ENCODE results near the gene SUCO.

The SUCO gene

DNA sequence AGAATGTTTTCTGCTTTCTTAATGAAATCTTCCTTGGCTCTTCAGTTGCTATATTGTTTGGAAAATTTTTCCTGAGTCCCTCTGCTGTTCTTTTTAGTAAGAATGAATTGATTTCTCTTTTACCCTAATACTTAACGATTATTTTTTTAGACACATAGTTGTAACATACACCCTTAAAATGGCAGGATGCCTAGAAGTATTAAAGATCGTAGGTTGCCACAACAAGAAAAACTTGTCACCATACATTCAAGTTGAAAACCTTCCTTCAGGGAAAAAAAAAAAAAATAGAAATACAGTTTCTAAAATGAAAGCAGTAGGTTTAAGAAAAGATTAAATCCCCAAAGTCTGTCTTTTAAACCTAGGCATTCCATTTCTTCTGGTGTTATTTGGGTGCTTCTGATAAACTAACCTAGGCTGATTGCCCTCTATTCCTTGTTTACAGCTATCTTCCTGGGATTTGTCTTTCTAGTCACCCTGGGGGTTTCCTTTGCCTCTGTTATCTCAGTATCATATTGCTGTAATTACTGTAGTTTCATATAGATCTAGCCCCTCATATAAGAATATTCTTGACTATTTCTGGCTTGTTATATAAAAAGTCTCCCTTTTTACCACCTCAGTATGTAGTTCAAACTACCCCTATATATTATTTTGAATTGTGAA lies 16.8 kb downstream of the SUCO start:
- TF ChIP-seq, protein P1, sequence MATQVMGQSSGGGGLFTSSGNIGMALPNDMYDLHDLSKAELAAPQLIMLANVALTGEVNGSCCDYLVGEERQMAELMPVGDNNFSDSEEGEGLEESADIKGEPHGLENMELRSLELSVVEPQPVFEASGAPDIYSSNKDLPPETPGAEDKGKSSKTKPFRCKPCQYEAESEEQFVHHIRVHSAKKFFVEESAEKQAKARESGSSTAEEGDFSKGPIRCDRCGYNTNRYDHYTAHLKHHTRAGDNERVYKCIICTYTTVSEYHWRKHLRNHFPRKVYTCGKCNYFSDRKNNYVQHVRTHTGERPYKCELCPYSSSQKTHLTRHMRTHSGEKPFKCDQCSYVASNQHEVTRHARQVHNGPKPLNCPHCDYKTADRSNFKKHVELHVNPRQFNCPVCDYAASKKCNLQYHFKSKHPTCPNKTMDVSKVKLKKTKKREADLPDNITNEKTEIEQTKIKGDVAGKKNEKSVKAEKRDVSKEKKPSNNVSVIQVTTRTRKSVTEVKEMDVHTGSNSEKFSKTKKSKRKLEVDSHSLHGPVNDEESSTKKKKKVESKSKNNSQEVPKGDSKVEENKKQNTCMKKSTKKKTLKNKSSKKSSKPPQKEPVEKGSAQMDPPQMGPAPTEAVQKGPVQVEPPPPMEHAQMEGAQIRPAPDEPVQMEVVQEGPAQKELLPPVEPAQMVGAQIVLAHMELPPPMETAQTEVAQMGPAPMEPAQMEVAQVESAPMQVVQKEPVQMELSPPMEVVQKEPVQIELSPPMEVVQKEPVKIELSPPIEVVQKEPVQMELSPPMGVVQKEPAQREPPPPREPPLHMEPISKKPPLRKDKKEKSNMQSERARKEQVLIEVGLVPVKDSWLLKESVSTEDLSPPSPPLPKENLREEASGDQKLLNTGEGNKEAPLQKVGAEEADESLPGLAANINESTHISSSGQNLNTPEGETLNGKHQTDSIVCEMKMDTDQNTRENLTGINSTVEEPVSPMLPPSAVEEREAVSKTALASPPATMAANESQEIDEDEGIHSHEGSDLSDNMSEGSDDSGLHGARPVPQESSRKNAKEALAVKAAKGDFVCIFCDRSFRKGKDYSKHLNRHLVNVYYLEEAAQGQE (IDR thresholded peaks at IDR 0.05; ENCODE audit: low read depth), result no peak
- TF ChIP-seq TCF12 (IDR thresholded peaks at IDR 0.05; ENCODE audit: low read depth), result no peak
- no peak for TF ChIP-seq YY1 (IDR thresholded peaks at IDR 0.05; ENCODE audit: low read depth)
- no peak for TF ChIP-seq TEAD4 (IDR thresholded peaks at IDR 0.05)
- TF ChIP-seq CEBPB (IDR thresholded peaks at IDR 0.05), result no peak
- no peak for TF ChIP-seq ZBTB7A (IDR thresholded peaks at IDR 0.05; ENCODE audit: low read depth)
- no peak for TF ChIP-seq FOXM1 (IDR thresholded peaks at IDR 0.05; ENCODE audit: borderline replicate concordance, low read depth)
- TF ChIP-seq, protein P2, sequence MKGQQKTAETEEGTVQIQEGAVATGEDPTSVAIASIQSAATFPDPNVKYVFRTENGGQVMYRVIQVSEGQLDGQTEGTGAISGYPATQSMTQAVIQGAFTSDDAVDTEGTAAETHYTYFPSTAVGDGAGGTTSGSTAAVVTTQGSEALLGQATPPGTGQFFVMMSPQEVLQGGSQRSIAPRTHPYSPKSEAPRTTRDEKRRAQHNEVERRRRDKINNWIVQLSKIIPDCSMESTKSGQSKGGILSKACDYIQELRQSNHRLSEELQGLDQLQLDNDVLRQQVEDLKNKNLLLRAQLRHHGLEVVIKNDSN (IDR thresholded peaks at IDR 0.05), result no peak

GRCh38 chr1:172551279-172551678 lies 18.3 kb downstream of the SUCO start:
- TF ChIP-seq ZBTB7A (IDR thresholded peaks at IDR 0.05; ENCODE audit: low read depth), result no peak
- TF ChIP-seq TCF12 (IDR thresholded peaks at IDR 0.05; ENCODE audit: low read depth), result no peak
- TF ChIP-seq, protein P3, sequence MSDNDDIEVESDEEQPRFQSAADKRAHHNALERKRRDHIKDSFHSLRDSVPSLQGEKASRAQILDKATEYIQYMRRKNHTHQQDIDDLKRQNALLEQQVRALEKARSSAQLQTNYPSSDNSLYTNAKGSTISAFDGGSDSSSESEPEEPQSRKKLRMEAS (IDR thresholded peaks at IDR 0.05), result no peak
- no peak for TF ChIP-seq FOXM1 (IDR thresholded peaks at IDR 0.05; ENCODE audit: borderline replicate concordance, low read depth)
- TF ChIP-seq EP300 (IDR thresholded peaks at IDR 0.05; ENCODE audit: borderline replicate concordance), result no peak
- TF ChIP-seq EGR1 (IDR thresholded peaks at IDR 0.05), result no peak
- no peak for TF ChIP-seq YY1 (IDR thresholded peaks at IDR 0.05; ENCODE audit: low read depth)
- TF ChIP-seq CREB1 (IDR thresholded peaks at IDR 0.05; ENCODE audit: low read depth), result no peak
- no peak for TF ChIP-seq TEAD4 (IDR thresholded peaks at IDR 0.05)
- TF ChIP-seq, protein P2 (IDR thresholded peaks at IDR 0.05), result no peak
- TF ChIP-seq, protein P1 (IDR thresholded peaks at IDR 0.05; ENCODE audit: low read depth), result no peak
- no peak for TF ChIP-seq CEBPB (IDR thresholded peaks at IDR 0.05)
- no peak for TF ChIP-seq RAD21 (IDR thresholded peaks at IDR 0.05; ENCODE audit: low read depth)
- no peak for TF ChIP-seq NFIC (IDR thresholded peaks at IDR 0.05)
- no peak for TF ChIP-seq TAF1 (IDR thresholded peaks at IDR 0.05; ENCODE audit: low read depth)

- TF ChIP-seq, protein P3 (IDR thresholded peaks at IDR 0.05), result no peak
- TF ChIP-seq, protein P2 (IDR thresholded peaks at IDR 0.05), result no peak
- TF ChIP-seq, protein P1 (IDR thresholded peaks at IDR 0.05; ENCODE audit: low read depth), result no peak
- no peak for TF ChIP-seq TEAD4 (IDR thresholded peaks at IDR 0.05)
- TF ChIP-seq YY1 (IDR thresholded peaks at IDR 0.05; ENCODE audit: low read depth), result no peak
- no peak for TF ChIP-seq CEBPB (IDR thresholded peaks at IDR 0.05)
These were observed 22.0 kb downstream of the SUCO start for GRCh38 chr1:172554915-172555314.

GRCh38 chr1:172556461-172556860 lies 23.5 kb downstream of the SUCO start:
- TF ChIP-seq ZBTB7A (IDR thresholded peaks at IDR 0.05; ENCODE audit: low read depth) (no peak), YY1 (IDR thresholded peaks at IDR 0.05; ENCODE audit: low read depth) (no peak), TEAD4 (IDR thresholded peaks at IDR 0.05) (no peak), EP300 (IDR thresholded peaks at IDR 0.05; ENCODE audit: borderline replicate concordance) (no peak), EGR1 (IDR thresholded peaks at IDR 0.05) (no peak), TCF12 (IDR thresholded peaks at IDR 0.05; ENCODE audit: low read depth) (no peak), CREB1 (IDR thresholded peaks at IDR 0.05; ENCODE audit: low read depth) (no peak), RAD21 (IDR thresholded peaks at IDR 0.05; ENCODE audit: low read depth) (no peak), FOXM1 (IDR thresholded peaks at IDR 0.05; ENCODE audit: borderline replicate concordance, low read depth) (no peak), CEBPB (IDR thresholded peaks at IDR 0.05) (no peak), TAF1 (IDR thresholded peaks at IDR 0.05; ENCODE audit: low read depth) (no peak), NFIC (IDR thresholded peaks at IDR 0.05) (no peak)
- TF ChIP-seq, protein P1 (IDR thresholded peaks at IDR 0.05; ENCODE audit: low read depth), result no peak
- TF ChIP-seq, protein P2 (IDR thresholded peaks at IDR 0.05), result no peak
- TF ChIP-seq, protein P3 (IDR thresholded peaks at IDR 0.05), result no peak
